ENCODE measurements around the gene CXCL1.

Gene CXCL1

DNA sequence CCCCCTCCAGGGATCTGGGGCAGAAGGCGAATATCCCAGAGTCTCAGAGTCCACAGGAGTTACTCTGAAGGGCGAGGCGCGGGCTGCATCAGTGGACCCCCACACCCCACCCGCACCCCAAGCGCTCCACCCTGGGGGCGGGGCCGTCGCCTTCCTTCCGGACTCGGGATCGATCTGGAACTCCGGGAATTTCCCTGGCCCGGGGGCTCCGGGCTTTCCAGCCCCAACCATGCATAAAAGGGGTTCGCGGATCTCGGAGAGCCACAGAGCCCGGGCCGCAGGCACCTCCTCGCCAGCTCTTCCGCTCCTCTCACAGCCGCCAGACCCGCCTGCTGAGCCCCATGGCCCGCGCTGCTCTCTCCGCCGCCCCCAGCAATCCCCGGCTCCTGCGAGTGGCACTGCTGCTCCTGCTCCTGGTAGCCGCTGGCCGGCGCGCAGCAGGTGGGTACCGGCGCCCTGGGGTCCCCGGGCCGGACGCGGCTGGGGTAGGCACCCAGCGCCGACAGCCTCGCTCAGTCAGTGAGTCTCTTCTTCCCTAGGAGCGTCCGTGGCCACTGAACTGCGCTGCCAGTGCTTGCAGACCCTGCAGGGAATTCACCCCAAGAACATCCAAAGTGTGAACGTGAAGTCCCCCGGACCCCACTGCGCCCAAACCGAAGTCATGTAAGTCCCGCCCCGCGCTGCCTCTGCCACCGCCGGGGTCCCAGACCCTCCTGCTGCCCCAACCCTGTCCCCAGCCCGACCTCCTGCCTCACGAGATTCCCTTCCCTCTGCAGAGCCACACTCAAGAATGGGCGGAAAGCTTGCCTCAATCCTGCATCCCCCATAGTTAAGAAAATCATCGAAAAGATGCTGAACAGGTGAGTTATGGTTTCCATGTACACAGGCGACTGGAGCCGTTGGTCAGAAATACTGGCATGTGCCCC, at the start of gene CXCL1:
CXCL1 (plus strand) TSS at position 264 of the 926 bp plus-strand sequence; CDS start at position 342, 78 bp downstream.
- DNase-seq, result peak; percentile 19

- DNase-seq, result no peak
These were observed 47.9 kb upstream of the CXCL1 start for GRCh38 chr4:73821325-73821724.

DNA sequence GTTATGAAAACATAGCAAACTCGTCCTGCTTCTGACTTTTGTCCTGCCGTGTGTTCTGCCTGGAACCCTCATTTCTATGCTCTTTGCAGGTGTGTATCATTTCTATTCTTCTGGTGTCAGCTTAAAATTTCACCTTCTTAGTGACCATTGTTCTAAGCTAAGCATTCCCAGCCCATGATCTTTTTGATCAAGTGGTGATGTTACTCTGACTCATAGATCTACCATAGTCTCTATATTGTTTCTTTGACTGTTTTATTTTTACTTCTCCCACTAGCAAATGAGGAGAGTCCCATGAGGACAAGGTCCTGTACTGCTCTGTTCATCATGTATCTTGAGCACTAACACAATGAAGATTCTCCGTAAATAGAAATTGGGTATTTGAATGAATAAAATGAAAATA, 46.8 kb upstream of the CXCL1 start:
- no peak for DNase-seq

DNA sequence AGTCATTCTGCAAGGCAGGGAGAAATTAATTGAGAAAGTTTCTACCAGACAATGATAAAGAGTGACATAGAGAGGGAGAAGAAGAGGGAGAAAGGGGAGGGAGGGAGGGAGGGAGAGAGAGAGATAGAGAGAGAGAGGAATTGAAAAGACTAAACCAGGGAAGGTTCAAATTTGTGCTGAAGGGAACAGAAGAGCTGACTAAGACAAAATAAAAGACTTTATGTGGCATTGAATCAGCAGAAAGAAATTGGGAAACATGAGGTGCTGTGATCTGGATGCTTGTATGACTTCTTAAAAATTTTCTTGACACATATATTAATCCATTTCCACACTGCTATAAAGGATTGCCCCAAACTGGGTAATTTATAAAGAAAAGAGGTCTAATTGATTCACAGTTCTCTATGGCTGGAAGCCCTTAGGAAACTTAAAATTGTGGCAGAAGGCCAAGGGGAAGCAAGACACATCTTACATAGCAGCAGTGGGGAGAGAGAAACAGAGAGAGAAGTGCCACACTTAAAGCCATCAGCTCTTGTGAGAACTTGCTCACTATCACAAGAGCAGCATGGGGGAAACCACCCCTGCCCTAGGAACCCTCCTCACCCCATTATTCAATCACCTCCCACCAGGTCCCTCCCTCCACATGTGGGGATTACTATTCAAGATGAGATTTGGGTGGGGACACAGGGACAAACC, 46.2 kb upstream of the CXCL1 start:
- DNase-seq, result no peak

DNA sequence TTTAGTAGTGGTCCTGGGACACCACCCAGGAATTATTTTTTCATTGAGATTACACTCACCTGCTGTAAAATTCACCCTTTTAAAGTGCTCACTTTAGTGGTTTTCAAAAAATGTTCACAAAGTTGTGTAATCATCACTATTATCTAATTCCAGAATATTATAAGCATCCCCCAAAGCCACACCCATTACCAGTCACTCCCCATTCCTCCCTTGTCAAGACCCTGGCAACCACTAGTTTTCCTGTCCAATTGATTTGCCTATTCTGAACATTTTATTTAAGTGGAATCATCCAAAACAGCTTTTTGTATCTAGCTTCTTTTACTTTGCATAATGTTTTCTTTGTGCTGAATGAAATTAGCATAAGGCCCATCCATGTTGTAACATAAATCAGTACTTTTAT, 45.4 kb upstream of the CXCL1 start:
- no peak for DNase-seq

GRCh38 chr4:73828956-73829355, 40.2 kb upstream of the CXCL1 start:
- no peak for DNase-seq

DNA sequence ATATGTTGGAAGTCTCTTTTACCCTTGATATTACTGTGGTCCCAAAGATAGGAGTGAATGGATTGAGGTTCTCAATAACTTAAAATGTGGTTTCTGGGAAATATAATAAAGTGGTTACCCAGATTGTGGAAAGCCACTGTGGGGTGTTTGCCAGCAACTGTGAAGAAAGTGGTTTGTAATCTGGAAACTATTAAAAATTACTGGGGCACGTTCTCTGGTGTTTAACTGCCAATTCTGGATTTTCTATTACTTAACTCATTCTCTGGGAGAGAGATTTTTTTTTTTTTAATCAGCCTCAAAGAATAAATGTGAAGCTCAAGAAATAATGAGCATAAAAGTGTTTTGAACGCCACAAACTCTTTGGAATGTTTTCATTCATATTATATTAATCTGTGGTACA, 37.6 kb upstream of the CXCL1 start:
- DNase-seq, result no peak

DNA sequence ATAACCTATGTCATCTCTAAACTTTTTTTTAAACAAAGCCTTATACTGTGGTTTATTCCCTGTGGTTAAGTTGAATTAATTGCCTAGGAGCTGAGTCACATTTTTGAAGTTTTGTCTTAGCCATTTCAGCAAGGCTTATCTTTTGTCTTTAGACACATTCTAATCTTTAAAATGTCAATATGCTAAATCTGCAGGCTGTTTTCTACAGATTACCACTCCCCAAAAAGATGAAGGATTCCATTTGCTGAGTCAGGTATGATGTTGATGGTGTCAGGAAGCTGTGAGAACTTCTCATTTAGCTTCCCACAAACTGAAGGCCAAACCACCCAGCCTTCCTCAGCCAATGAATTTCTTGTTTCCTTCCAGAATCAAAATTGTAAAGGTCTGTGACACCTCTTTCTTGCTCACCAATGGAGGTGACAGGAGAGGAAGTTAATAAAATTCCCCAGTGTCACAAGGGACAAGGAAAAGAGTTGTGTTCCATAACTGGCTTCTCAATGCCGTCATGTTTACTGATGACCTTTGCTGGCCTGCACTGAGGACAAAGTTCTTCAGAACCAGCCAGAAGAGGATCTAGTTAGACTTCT, 36.4 kb upstream of the CXCL1 start:
- no peak for DNase-seq

GRCh38 chr4:73836373-73837279, 32.6 kb upstream of the CXCL1 start, which contains the start of gene CXCL6:
Gene CXCL6, plus strand, starts transcription at chr4:73836678. Its CDS starts 73 bp downstream, at chr4:73836751.
- DNase-seq, result no peak

GRCh38 chr4:73839071-73839470, 30.1 kb upstream of the CXCL1 start:
- no peak for DNase-seq

GRCh38 chr4:73839715-73840114, 29.5 kb upstream of the CXCL1 start:
- DNase-seq, result no peak

DNA sequence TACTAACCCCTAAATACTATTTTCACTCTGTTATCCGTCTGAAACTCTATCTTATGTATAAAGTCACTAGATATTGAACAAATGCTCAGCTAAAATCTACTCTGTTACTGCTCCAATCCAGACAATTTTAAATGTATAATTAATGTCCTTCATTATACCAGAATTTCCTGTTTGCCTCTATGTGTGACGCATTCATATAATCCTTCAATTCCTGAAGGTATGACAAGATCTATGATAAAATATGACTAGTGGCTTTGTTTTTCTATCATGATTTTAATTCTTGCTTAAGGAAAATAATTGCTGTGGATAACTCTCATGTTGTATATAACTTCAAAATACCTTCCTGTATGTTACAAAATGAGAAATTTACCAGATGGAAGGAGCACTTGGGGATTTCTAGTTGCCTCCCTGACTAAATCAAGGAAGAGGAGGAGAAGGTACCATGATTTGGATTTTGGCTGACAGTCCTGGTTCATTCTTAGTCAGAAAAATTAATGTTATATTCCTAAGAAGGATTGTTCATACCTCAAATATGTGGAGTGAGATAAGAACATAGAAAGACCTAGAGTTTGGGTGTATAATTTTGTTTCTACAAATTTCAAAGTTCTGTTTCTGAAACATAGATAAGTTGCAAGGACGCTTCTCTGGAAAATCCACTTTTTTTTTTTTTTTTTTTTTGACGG, 27.8 kb upstream of the CXCL1 start:
- no peak for DNase-seq

GRCh38 chr4:73842696-73843095, 26.5 kb upstream of the CXCL1 start:
- no peak for DNase-seq

DNA sequence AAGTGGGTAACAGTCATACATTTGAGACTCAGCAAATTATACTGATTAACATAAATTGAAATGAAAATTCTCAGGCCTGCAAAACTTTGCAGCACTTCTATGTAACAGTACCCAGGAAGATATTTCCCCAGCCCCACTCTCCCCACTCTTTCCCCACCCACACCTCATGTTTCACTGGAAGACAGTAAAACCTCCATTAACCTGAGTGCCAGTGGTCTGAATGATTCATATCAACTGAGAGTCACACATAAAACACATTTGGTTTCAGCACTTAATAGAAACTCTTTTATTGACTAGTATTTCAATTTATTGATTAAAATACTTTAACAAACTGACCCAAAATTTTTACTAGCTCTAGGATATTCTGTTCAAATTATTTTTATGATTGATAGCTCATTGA, 25.8 kb upstream of the CXCL1 start:
- no peak for DNase-seq

GRCh38 chr4:73844345-73844744, 24.8 kb upstream of the CXCL1 start:
- DNase-seq, result no peak

- no peak for DNase-seq
These were observed 24.4 kb upstream of the CXCL1 start for GRCh38 chr4:73844806-73845205.

DNA sequence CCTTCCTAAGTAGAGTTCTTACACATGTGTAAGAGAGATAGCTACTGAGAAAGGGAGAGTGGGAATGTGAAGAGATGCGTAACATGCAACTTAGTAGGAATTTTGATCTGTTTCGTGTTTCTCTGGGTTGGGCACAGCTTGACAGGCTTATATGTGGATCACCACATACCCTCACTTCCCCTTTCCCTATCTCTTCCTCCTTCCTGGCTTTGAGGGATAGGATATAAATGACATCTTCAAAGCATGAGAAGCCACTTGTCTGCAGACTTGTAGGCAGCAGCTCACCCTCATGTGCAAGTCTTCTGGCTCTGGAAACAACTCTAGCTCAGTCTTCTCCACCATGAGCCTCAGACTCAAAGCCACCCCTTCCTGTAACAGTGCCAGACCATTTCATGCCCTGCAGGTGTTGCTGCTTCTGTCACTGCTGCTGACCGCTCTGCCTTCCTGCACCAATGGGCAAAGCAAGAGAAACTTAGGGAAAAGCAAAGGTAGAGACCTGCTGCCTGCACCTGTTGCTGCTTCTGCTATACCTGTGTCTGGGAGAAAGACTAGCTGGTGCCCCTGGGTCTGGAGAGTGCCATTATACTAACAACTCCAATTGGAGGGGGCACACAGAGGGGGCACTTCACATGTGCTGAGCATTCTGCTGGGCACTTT, 21.5 kb upstream of the CXCL1 start:
- no peak for DNase-seq

DNA sequence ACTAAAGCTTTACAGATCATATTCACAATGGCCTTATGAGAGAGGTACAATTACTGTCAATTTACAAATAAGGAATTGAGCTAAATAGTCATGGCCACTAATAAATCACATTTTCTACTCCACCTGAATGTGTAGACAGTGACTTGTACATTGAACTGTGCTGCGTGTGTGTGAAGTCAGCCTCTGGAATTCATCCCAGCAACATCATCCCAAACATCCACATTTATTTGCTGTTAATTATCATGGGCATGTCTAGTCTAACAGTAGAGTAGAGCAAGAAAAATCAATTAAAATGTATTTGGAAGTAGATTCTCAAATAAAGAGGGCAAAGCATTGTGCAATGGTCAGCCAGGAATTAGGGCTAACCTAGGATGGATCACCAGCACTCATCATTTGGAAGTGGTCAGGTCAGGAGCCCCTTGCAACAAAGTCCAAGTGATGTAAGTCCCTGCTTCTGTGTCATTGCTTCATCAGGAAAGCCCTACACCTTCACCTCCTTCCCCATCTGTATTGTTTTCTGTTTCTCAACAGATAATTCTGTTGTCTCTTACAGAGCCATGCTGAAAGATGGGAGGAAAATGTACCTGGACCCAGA, 20.9 kb upstream of the CXCL1 start:
- no peak for DNase-seq

DNA sequence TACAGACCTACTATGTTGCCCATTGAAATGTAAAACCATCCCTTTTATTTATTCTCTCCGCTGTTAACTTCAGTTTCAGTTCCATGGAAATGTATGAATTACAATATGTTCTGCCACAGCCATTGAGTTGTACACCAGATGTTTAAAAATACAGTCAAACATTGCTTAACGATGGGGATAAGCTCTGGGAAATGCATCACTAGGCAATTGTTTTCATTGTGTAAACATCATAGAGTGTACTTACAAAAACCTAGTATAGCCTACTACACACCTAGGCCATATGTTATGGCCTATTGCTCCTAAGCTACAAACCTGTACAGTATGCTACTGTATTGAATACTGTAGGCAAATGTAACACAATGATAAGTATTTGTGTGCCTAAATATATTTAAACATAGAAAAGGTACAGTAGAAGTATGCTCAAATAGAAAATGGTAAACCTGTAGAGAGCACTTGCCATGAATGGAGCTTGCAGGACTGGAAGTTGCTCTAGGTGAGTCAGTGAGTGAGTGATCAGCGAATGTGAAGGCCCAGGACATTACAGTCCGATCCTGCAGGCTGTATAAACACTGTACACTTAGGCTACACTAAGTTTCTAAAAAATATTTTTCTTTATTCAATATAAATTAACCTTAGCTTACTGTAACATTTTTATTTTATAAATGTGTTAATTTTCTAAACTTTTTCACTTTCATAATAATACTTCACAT, 18.8 kb upstream of the CXCL1 start:
- peak; percentile 1 for DNase-seq

- no peak for DNase-seq
These were observed 17.9 kb upstream of the CXCL1 start for GRCh38 chr4:73851293-73851692.

Data from NCI-H1092 treated with DMSO at 0.1 percent for 48 hours (cell line).